MCF 10A (cell line): ENCODE measurements around the gene PPP4R1. TPM values are rescaled to one million over a fixed set of nuclear protein-coding genes. Genes with fewer than 3 reads are reported as not detected.

Experiments
- BruUV-seq: library from RNA; stranded (reverse); fragments of 400-500 nt; replicated peaks from 2 replicates; lab custom pipeline; 2021; lab: Mats Ljungman, UMichigan
- CTCF ChIA-PET: fragments of 300-600 bp; sonication (Branson Sonifier 250); formaldehyde crosslinking; extraction: SDS; loops from one replicate; lab custom pipeline; 2021; ENCODE audit warnings: antibody characterized with exemption, inconsistent platforms; lab: Yijun Ruan, JAX
- POLR2A ChIA-PET: fragments of 300-600, 350-650 bp; sonication (Branson Sonifier 250); formaldehyde crosslinking; extraction: SDS; loops from one replicate; lab custom pipeline; 2020; ENCODE audit warnings: antibody characterized with exemption, inconsistent platforms; lab: Yijun Ruan, JAX
- DNase-seq: peaks from one replicate; pipeline ENCODE4 v3.0.0-alpha.2; 2018; ENCODE audit not compliant: unreplicated experiment
- H3K27ac Mint-ChIP-seq: one replicate; pipeline ENCODE4 v1.8.0; 2022; ENCODE audit warnings: mild to moderate bottlenecking, low read depth, mixed read lengths; ENCODE audit not compliant: unreplicated experiment
- H3K27me3 Mint-ChIP-seq: one replicate; pipeline ENCODE4 v1.8.0; 2022; ENCODE audit warnings: mixed read lengths; ENCODE audit not compliant: insufficient read depth, unreplicated experiment
- H3K36me3 Mint-ChIP-seq: one replicate; pipeline ENCODE4 v1.8.0; 2022; ENCODE audit warnings: mild to moderate bottlenecking, moderate library complexity, mixed read lengths; ENCODE audit not compliant: insufficient read depth, unreplicated experiment
- H3K4me1 Mint-ChIP-seq: one replicate; pipeline ENCODE4 v1.8.0; 2022; ENCODE audit warnings: mixed read lengths; ENCODE audit not compliant: insufficient read depth, unreplicated experiment
- H3K4me3 Mint-ChIP-seq: one replicate; pipeline ENCODE4 v1.8.0; 2022; ENCODE audit warnings: mild to moderate bottlenecking, moderate library complexity, mixed read lengths; ENCODE audit not compliant: unreplicated experiment
- H3K9me3 Mint-ChIP-seq: one replicate; pipeline ENCODE4 v1.8.0; 2022; ENCODE audit warnings: mixed read lengths; ENCODE audit not compliant: unreplicated experiment
- CTCF ChIP-seq: fragments of 200-600 bp; IDR thresholded peaks from one replicate; pipeline ENCODE4 v1.8.0; 2022; ENCODE audit warnings: antibody characterized with exemption, mild to moderate bottlenecking; ENCODE audit not compliant: unreplicated experiment
- intact Hi-C: fragments of 100-400 bp; cut with micrococcal nuclease; formaldehyde crosslinking; loops from 2 replicates; pipeline ENCODE4 v1.14.1; 2022
- total RNA-seq: library from RNA; stranded (reverse); gene quantifications from 2 replicates; pipeline ENCODE4 v1.2.3, GENCODE V29; 2022

Gene PPP4R1
- total RNA-seq, 1 experiment from 2014 or later, result 109 TPM

- Mint-ChIP-seq H3K27ac (no peak overlapping the region), H3K27me3 (no peaks in the 10 kb centered on the region), H3K4me1 (peaks cover 17% of the 10 kb centered on the region), H3K9me3 (no peaks in the 10 kb centered on the region), H3K36me3 (peaks cover 29% of the 10 kb centered on the region), H3K4me3 (no peak overlapping the region)
- BruUV-seq, result no TSS peak
- intact Hi-C loops, result no loop called here
- CTCF ChIA-PET, result interaction anchor here (0.5 to 2.2 kb wide), 2 partner anchors 23 to 39 kb away, joined by 4 to 5 read pairs; no protein-coding TSS in a partner anchor
- no peak for DNase-seq
- no peak for TF ChIP-seq CTCF
- POLR2A ChIA-PET, result no interaction called here
Observed at GRCh38 chr18:9539938-9540337, 74.4 kb downstream of the PPP4R1 start.

- no TSS peak for BruUV-seq
- POLR2A ChIA-PET, result interaction anchor here (0.6 kb wide), 1 partner anchor 10 kb away, joined by 3 read pairs; no protein-coding TSS in a partner anchor
Observed at GRCh38 chr18:9539283-9539682, 75.1 kb downstream of the PPP4R1 start.

GRCh38 chr18:9537677-9538076 is 76.7 kb downstream of the PPP4R1 start:
- intact Hi-C loops, result no loop called here
- Mint-ChIP-seq H3K27me3 (no peaks in the 10 kb centered on the region), H3K9me3 (no peaks in the 10 kb centered on the region), H3K4me3 (no peak overlapping the region), H3K36me3 (peaks cover 16% of the 10 kb centered on the region), H3K4me1 (peaks cover 17% of the 10 kb centered on the region), H3K27ac (no peak overlapping the region)
- POLR2A ChIA-PET, result interaction anchor here (1.2 kb wide), 1 partner anchor 9 kb away, joined by 3 read pairs; no protein-coding TSS in a partner anchor
- CTCF ChIA-PET, result interaction anchor here (0.6 to 2.2 kb wide), 4 partner anchors 21 to 635 kb away, joined by 4 to 5 read pairs (median 4); no protein-coding TSS in a partner anchor
- no TSS peak for BruUV-seq
- TF ChIP-seq CTCF, result no peak
- no peak for DNase-seq

More at GRCh38 chr18:9539283-9539682, 75.1 kb downstream of the PPP4R1 start:
- Mint-ChIP-seq H3K9me3 (no peaks in the 10 kb centered on the region), H3K36me3 (peaks cover 25% of the 10 kb centered on the region), H3K4me1 (peaks cover 17% of the 10 kb centered on the region), H3K27ac (no peak overlapping the region), H3K4me3 (no peak overlapping the region), H3K27me3 (no peaks in the 10 kb centered on the region)
- TF ChIP-seq CTCF, result no peak
- CTCF ChIA-PET, result interaction anchor here (0.5 to 2.2 kb wide), 2 partner anchors 23 to 39 kb away, joined by 4 to 5 read pairs; no protein-coding TSS in a partner anchor
- intact Hi-C loops, result no loop called here
- DNase-seq, result peak; percentile 57

GRCh38 chr18:9536354-9537152 is 77.8 kb downstream of the PPP4R1 start:
- ChIA-PET CTCF (no interaction called here), POLR2A (no interaction called here)
- peaks cover 16% of the 10 kb centered on the region for H3K36me3 Mint-ChIP-seq
- intact Hi-C loops, result no loop called here
- DNase-seq, result peak; percentile 54
- H3K4me3 Mint-ChIP-seq, result no peak overlapping the region
- H3K27me3 Mint-ChIP-seq, result no peaks in the 10 kb centered on the region
- peaks cover 17% of the 10 kb centered on the region for H3K4me1 Mint-ChIP-seq
- TF ChIP-seq CTCF, result no peak
- H3K27ac Mint-ChIP-seq, result no peak overlapping the region
- BruUV-seq, result no TSS peak
- no peaks in the 10 kb centered on the region for H3K9me3 Mint-ChIP-seq
